GM18498 (cell line): ENCODE data around the gene MYZAP.
A peak's percentile ranks its signal among the peaks of the same experiment; 100 is the strongest.

Experiments
- ATAC-seq: cut with Tn5 transposase; IDR thresholded peaks from one replicate; pipeline ENCODE4 v1.9.1; 2021; ENCODE audit warnings: mild to moderate bottlenecking, moderate library complexity; ENCODE audit not compliant: unreplicated experiment

The MYZAP gene

GRCh38 chr15:57561041-57561711 is 30.5 kb upstream of the MYZAP start:
- peak; percentile 88 for ATAC-seq

GRCh38 chr15:57562196-57562769 is 29.4 kb upstream of the MYZAP start:
- ATAC-seq: no peak

- no peak for ATAC-seq
These were observed 28.3 kb upstream of the MYZAP start for GRCh38 chr15:57563416-57563815.

- no peak for ATAC-seq
These were observed 26.4 kb upstream of the MYZAP start for GRCh38 chr15:57565311-57565710.

- ATAC-seq: no peak
These were observed 24.9 kb upstream of the MYZAP start for GRCh38 chr15:57566834-57567233.

- no peak for ATAC-seq
These were observed 23.8 kb upstream of the MYZAP start for GRCh38 chr15:57567891-57568290.

GRCh38 chr15:57568299-57568698 is 23.4 kb upstream of the MYZAP start:
- ATAC-seq: no peak

- no peak for ATAC-seq
These were observed 21.4 kb upstream of the MYZAP start for GRCh38 chr15:57570340-57570739.

- no peak for ATAC-seq
These were observed 20.7 kb upstream of the MYZAP start for GRCh38 chr15:57570994-57571393.

- ATAC-seq: no peak
These were observed 20.0 kb upstream of the MYZAP start for GRCh38 chr15:57571725-57572124.

GRCh38 chr15:57572468-57572867 is 19.2 kb upstream of the MYZAP start:
- no peak for ATAC-seq

GRCh38 chr15:57573151-57573550 is 18.6 kb upstream of the MYZAP start:
- no peak for ATAC-seq

- ATAC-seq: no peak
These were observed 16.3 kb upstream of the MYZAP start for GRCh38 chr15:57575363-57575762.

GRCh38 chr15:57578288-57578900 is 13.3 kb upstream of the MYZAP start:
- no peak for ATAC-seq

- no peak for ATAC-seq
These were observed 11.3 kb upstream of the MYZAP start for GRCh38 chr15:57580428-57580827.

GRCh38 chr15:57580866-57581265 is 10.8 kb upstream of the MYZAP start:
- ATAC-seq: no peak

GRCh38 chr15:57582090-57582489 is 9.6 kb upstream of the MYZAP start:
- ATAC-seq: no peak

- ATAC-seq: no peak
These were observed 8.4 kb upstream of the MYZAP start for GRCh38 chr15:57583282-57583681.

GRCh38 chr15:57583720-57584119 is 8.0 kb upstream of the MYZAP start:
- no peak for ATAC-seq

- no peak for ATAC-seq
These were observed 4.9 kb upstream of the MYZAP start for GRCh38 chr15:57586661-57587424.

- ATAC-seq: no peak
These were observed 2.4 kb upstream of the MYZAP start for GRCh38 chr15:57589281-57589680.

- no peak for ATAC-seq
These were observed 1.9 kb upstream of the MYZAP start for GRCh38 chr15:57589754-57590153.
